Measurements from ENCODE around the gene PAX7.

- no peak for TF ChIP-seq CTCF (IDR thresholded peaks at IDR 0.05)
- no peak for TF ChIP-seq POLR2A (IDR thresholded peaks at IDR 0.05)
Measured at GRCh38 chr1:18711536-18712251, 81.0 kb downstream of the PAX7 start.

All from uterus (tissue), 2 donors.